Measurements from ENCODE around the gene MAP2K1. TPM values are rescaled to one million over a fixed set of nuclear protein-coding genes. Genes with fewer than 3 reads are reported as not detected.

The MAP2K1 gene
- total and polyA plus RNA-seq, 9 of the 15 experiments (the other 6 are each of a cell fraction or from before 2014, with no cell fraction given) = 7.5 to 58.3 (median 30.0) TPM

GRCh38 chr15:66462627-66463026 lies 75.9 kb downstream of the MAP2K1 start (continued):
- TF ChIP-seq BCOR (IDR thresholded peaks at IDR 0.05) (no peak), ZSCAN32 (CRISPR knock-in tag; IDR thresholded peaks at IDR 0.05) (no peak), BRF1 (IDR thresholded peaks at IDR 0.05; ENCODE audit: borderline replicate concordance, extremely low read depth, insufficient read length) (no peak), SIRT6 (IDR thresholded peaks at IDR 0.05; ENCODE audit: low read depth, low read length) (no peak), ZBTB5 (IDR thresholded peaks at IDR 0.05) (no peak), FOXK2 (conservative IDR thresholded peaks at IDR 0.05 in 1 of 2, IDR thresholded peaks at IDR 0.05 in 1 of 2; ENCODE audit: low read depth in 2 of 2) (no peak), ELF2 (CRISPR knock-in tag; IDR thresholded peaks at IDR 0.05) (no peak), FOS (IDR thresholded peaks at IDR 0.05; ENCODE audit: extremely low read depth, insufficient read length) (no peak), SP1 (CRISPR knock-in tag; IDR thresholded peaks at IDR 0.05) (no peak), CBX3 (IDR thresholded peaks at IDR 0.05; ENCODE audit: borderline replicate concordance in 1 of 2, low read length in 2 of 2) (no peak), ZNF444 (CRISPR knock-in tag; IDR thresholded peaks at IDR 0.05) (no peak), NONO (IDR thresholded peaks at IDR 0.05; ENCODE audit: low read depth in 2 of 2, low read length in 1 of 2) (no peak), FOSL1 (tag; conservative IDR thresholded peaks at IDR 0.05) (no peak)
